Upper lobe of left lung (tissue), 4 donors: ENCODE measurements around the gene AKR1C4.

Experiments
- POLR2A ChIP-seq, 4 donors: fragments of 450-650 bp; IDR thresholded peaks; one replicate each; pipeline ENCODE4 v1.5.1; 2016 to 2017; ENCODE audit warnings: antibody characterized with exemption in 4 of 4, mild to moderate bottlenecking in 2 of 4
- POLR2AphosphoS5 ChIP-seq, 2 donors: sonication (generic); formaldehyde crosslinking; IDR thresholded peaks; one replicate each; pipeline ENCODE4 v1.5.1; 2017; ENCODE audit warnings: antibody characterized with exemption in 2 of 2

DNA sequence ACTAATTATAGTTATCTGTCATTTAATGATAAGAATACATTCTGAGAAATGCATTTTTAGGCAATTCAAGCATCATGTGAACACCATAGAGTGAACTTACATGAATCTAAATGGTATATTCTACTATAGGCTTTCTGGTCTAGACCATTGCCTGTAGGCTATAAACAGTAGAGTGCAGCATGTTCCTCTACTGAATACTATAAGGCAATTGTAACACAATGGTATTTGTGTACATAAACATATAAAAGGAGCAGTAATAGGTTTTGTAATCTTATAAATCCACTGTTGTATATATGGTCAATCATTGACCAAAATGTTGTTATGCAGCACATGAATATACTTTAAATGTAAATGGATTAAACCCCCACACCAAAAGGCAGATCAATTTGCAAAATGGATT is 71.6 kb downstream of the AKR1C4 start:
- TF ChIP-seq POLR2A (IDR thresholded peaks at IDR 0.05) (no peak), POLR2AphosphoS5 (IDR thresholded peaks at IDR 0.05) (no peak)
